Stomach smooth muscle (tissue), 2 donors: ENCODE measurements around the gene PARM1.

ENCODE experiments used
- H3K27ac ChIP-seq: one replicate; pipeline ENCODE4 v1.7.0; 2013; ENCODE audit warnings: mild to moderate bottlenecking, low read length, inconsistent platforms
- H3K27me3 ChIP-seq, 2 donors: one replicate each; pipeline ENCODE4 v1.7.0; 2013; ENCODE audit warnings: low read length in 2 of 2; ENCODE audit not compliant: insufficient read depth in 2 of 2, control insufficient read depth in 1 of 2
- H3K36me3 ChIP-seq, 2 donors: one replicate each; pipeline ENCODE4 v1.7.0; 2013; ENCODE audit warnings: low read length in 2 of 2; ENCODE audit not compliant: control insufficient read depth in 2 of 2, insufficient read depth in 2 of 2
- H3K4me1 ChIP-seq: one replicate; pipeline ENCODE4 v1.7.0; 2013; ENCODE audit warnings: low read length; ENCODE audit not compliant: control insufficient read depth, insufficient read depth
- H3K4me3 ChIP-seq, 2 donors: one replicate each; pipeline ENCODE4 v1.7.0; 2013; ENCODE audit warnings: low read length in 2 of 2
- H3K9ac ChIP-seq, 2 donors: one replicate each; pipeline ENCODE4 v1.7.0; 2013; ENCODE audit warnings: low read length in 2 of 2, mild to moderate bottlenecking in 1 of 2
- H3K9me3 ChIP-seq, 2 donors: one replicate each; pipeline ENCODE4 v1.7.0; 2013; ENCODE audit warnings: low read length in 2 of 2; ENCODE audit not compliant: control insufficient read depth in 2 of 2
- donor health status: healthy.
- donor health status: Pancreatic carcinoma.

PARM1 gene

GRCh38 chr4:74942251-74942917, 9.5 kb downstream of the PARM1 start:
- Histone ChIP-seq H3K9me3 (no peaks in the 10 kb centered on the region), H3K4me3 (no peak overlapping the region), H3K27me3 (no peaks in the 10 kb centered on the region), H3K27ac (no peak overlapping the region), H3K9ac (no peak overlapping the region), H3K36me3 (no peaks in the 10 kb centered on the region), H3K4me1 (no peaks in the 10 kb centered on the region)

GRCh38 chr4:74942918-74943253, 10.0 kb downstream of the PARM1 start:
- no peak overlapping the region for H3K27ac ChIP-seq
- H3K9ac ChIP-seq: no peak overlapping the region
- H3K27me3 ChIP-seq: no peaks in the 10 kb centered on the region
- H3K36me3 ChIP-seq: no peaks in the 10 kb centered on the region
- no peaks in the 10 kb centered on the region for H3K4me1 ChIP-seq
- H3K4me3 ChIP-seq: no peak overlapping the region
- H3K9me3 ChIP-seq: no peaks in the 10 kb centered on the region

GRCh38 chr4:74944354-74944793, 11.5 kb downstream of the PARM1 start:
- no peaks in the 10 kb centered on the region for H3K27me3 ChIP-seq
- no peaks in the 10 kb centered on the region for H3K4me1 ChIP-seq
- no peak overlapping the region for H3K27ac ChIP-seq
- no peaks in the 10 kb centered on the region for H3K9me3 ChIP-seq
- no peak overlapping the region for H3K4me3 ChIP-seq
- H3K9ac ChIP-seq: no peak overlapping the region
- H3K36me3 ChIP-seq: no peaks in the 10 kb centered on the region

GRCh38 chr4:74946196-74946595, 13.3 kb downstream of the PARM1 start:
- H3K27me3 ChIP-seq: no peaks in the 10 kb centered on the region
- no peaks in the 10 kb centered on the region for H3K9me3 ChIP-seq
- H3K27ac ChIP-seq: no peak overlapping the region

GRCh38 chr4:74947798-74948197, 14.9 kb downstream of the PARM1 start:
- H3K36me3 ChIP-seq: no peaks in the 10 kb centered on the region
- no peak overlapping the region for H3K4me3 ChIP-seq
- no peaks in the 10 kb centered on the region for H3K9me3 ChIP-seq
- no peaks in the 10 kb centered on the region for H3K4me1 ChIP-seq
- no peaks in the 10 kb centered on the region for H3K27me3 ChIP-seq
- no peak overlapping the region for H3K27ac ChIP-seq
- H3K9ac ChIP-seq: no peak overlapping the region

More at GRCh38 chr4:74946196-74946595, 13.3 kb downstream of the PARM1 start:
- no peaks in the 10 kb centered on the region for H3K36me3 ChIP-seq
- H3K4me1 ChIP-seq: no peaks in the 10 kb centered on the region
- H3K4me3 ChIP-seq: no peak overlapping the region
- H3K9ac ChIP-seq: no peak overlapping the region

- Histone ChIP-seq H3K4me3 (no peak overlapping the region), H3K27me3 (no peaks in the 10 kb centered on the region), H3K9me3 (no peaks in the 10 kb centered on the region), H3K9ac (no peak overlapping the region), H3K27ac (no peak overlapping the region), H3K4me1 (no peaks in the 10 kb centered on the region), H3K36me3 (no peaks in the 10 kb centered on the region)
Measured at GRCh38 chr4:74948236-74948635, 15.3 kb downstream of the PARM1 start.

GRCh38 chr4:74950200-74950599, 17.3 kb downstream of the PARM1 start:
- Histone ChIP-seq H3K27ac (no peak overlapping the region), H3K4me1 (no peaks in the 10 kb centered on the region), H3K4me3 (no peak overlapping the region), H3K9me3 (no peaks in the 10 kb centered on the region), H3K9ac (no peak overlapping the region), H3K36me3 (no peaks in the 10 kb centered on the region), H3K27me3 (no peaks in the 10 kb centered on the region)

- Histone ChIP-seq H3K27ac (no peak overlapping the region), H3K9me3 (no peaks in the 10 kb centered on the region), H3K9ac (no peak overlapping the region), H3K4me3 (no peak overlapping the region), H3K27me3 (no peaks in the 10 kb centered on the region), H3K4me1 (no peaks in the 10 kb centered on the region), H3K36me3 (no peaks in the 10 kb centered on the region)
Measured at GRCh38 chr4:74950882-74951281, 18.0 kb downstream of the PARM1 start.

GRCh38 chr4:74953647-74954046, 20.7 kb downstream of the PARM1 start:
- Histone ChIP-seq H3K36me3 (no peaks in the 10 kb centered on the region), H3K9me3 (no peaks in the 10 kb centered on the region), H3K27me3 (no peaks in the 10 kb centered on the region), H3K9ac (no peak overlapping the region), H3K4me3 (no peak overlapping the region), H3K27ac (no peak overlapping the region), H3K4me1 (no peaks in the 10 kb centered on the region)

- Histone ChIP-seq H3K9ac (no peak overlapping the region), H3K9me3 (peaks cover 0 to 6% of the 10 kb centered on the region in 2 donors), H3K27ac (no peak overlapping the region), H3K36me3 (no peaks in the 10 kb centered on the region), H3K27me3 (no peaks in the 10 kb centered on the region), H3K4me1 (no peaks in the 10 kb centered on the region), H3K4me3 (no peak overlapping the region)
Measured at GRCh38 chr4:74958881-74959280, 26.0 kb downstream of the PARM1 start.

GRCh38 chr4:74961230-74961629, 28.3 kb downstream of the PARM1 start:
- H3K4me3 ChIP-seq: no peak overlapping the region
- H3K27ac ChIP-seq: no peak overlapping the region
- H3K36me3 ChIP-seq: no peaks in the 10 kb centered on the region
- H3K9ac ChIP-seq: no peak overlapping the region
- H3K4me1 ChIP-seq: no peaks in the 10 kb centered on the region
- no peaks in the 10 kb centered on the region for H3K27me3 ChIP-seq
- peaks cover 0 to 8% of the 10 kb centered on the region in 2 donors for H3K9me3 ChIP-seq
